VCaP (cell line): ENCODE results near the gene PRPSAP1.
"Not testable (repeated sequence)": the region's sequence is repeated elsewhere in the genome, so short reads cannot be mapped to it uniquely, and the experiment has no call there.

Source experiments
- H3K27ac ChIP-seq: fragments of 450-650 bp; 2 replicates; pipeline ENCODE4 v1.5.1; 2017
- CTCF ChIP-seq: fragments of 450-650 bp; conservative IDR thresholded peaks from 2 replicates; pipeline ENCODE4 v1.5.1; 2017; ENCODE audit warnings: mild to moderate bottlenecking, moderate library complexity

PRPSAP1 gene

GRCh38 chr17:76363107-76363842 is 9.6 kb upstream of the PRPSAP1 start:
- TF ChIP-seq CTCF, result no peak
- H3K27ac ChIP-seq, result no peak overlapping the region

GRCh38 chr17:76360461-76360860 is 6.7 kb upstream of the PRPSAP1 start:
- no peak overlapping the region for H3K27ac ChIP-seq
- no peak for TF ChIP-seq CTCF

- not testable (repeated sequence) for H3K27ac ChIP-seq
Measured at GRCh38 chr17:76359776-76360175, 6.1 kb upstream of the PRPSAP1 start.

- no peak overlapping the region for H3K27ac ChIP-seq
- no peak for TF ChIP-seq CTCF
Measured at GRCh38 chr17:76359375-76359774, 5.7 kb upstream of the PRPSAP1 start.

GRCh38 chr17:76357597-76358158 is 4.0 kb upstream of the PRPSAP1 start:
- TF ChIP-seq CTCF, result no peak

GRCh38 chr17:76356803-76357456 is 3.2 kb upstream of the PRPSAP1 start:
- H3K27ac ChIP-seq, result 0 out of 2 replicates have a peak overlapping the region, but pooled peaks have one; percentile 2
- TF ChIP-seq CTCF, result no peak

More at GRCh38 chr17:76357597-76358158, 4.0 kb upstream of the PRPSAP1 start:
- no peak overlapping the region for H3K27ac ChIP-seq

GRCh38 chr17:76354747-76355310 is 1.1 kb upstream of the PRPSAP1 start:
- no peak for TF ChIP-seq CTCF
- H3K27ac ChIP-seq, result peak overlapping the region; percentile 97
